ENCODE results near the gene UNCX.

- TF ChIP-seq CTCF (IDR thresholded peaks at IDR 0.05) (no peak), POLR2A (IDR thresholded peaks at IDR 0.05) (no peak)
These were observed 3.3 kb upstream of the UNCX start for GRCh38 chr7:1229202-1229947.
